ENCODE measurements around the gene ZNF335.

GRCh38 chr20:45934586-45935415 lies 37.2 kb downstream of the ZNF335 start, which contains the start of gene PCIF1:
- TF ChIP-seq CTCF (IDR thresholded peaks at IDR 0.05) = peak in 2 of 6 experiments; percentile 1 to 17
- TF ChIP-seq POLR2A (IDR thresholded peaks at IDR 0.05) = peak; percentile 86 to 93

Data from Peyer's patch (tissue), 4 donors.